Body of pancreas (tissue), 4 donors: ENCODE data around the gene FIG4. TPM values are rescaled to one million over a fixed set of nuclear protein-coding genes. Genes with fewer than 3 reads are reported as not detected.

Source experiments
- ATAC-seq: fragments of 150-250 bp; one replicate; pipeline ENCODE4 v1.9.1; 2016
- DNase-seq, 4 donors: peaks; one replicate each; pipeline ENCODE4 v3.0.0-alpha.2; 2019
- H3K27ac ChIP-seq, 4 donors: fragments of 200-600 bp; sonication (generic); 1 replicate in 3 of 4; 2 replicates in 1 of 4; pipeline versions ENCODE4 v1.5.1 to v1.6.1; 2016 to 2019; ENCODE audit warnings: mild to moderate bottlenecking in 1 of 4, mixed read lengths in 1 of 4, moderate library complexity in 1 of 4
- H3K27me3 ChIP-seq, 2 donors: fragments of 200-600 bp; sonication (generic); one replicate each; pipeline ENCODE4 v1.6.0; 2016; ENCODE audit warnings: mild to moderate bottlenecking in 1 of 2
- H3K36me3 ChIP-seq, 2 donors: fragments of 200-600 bp; sonication (generic); replicated peaks in 1 of 2; 2 replicates each; pipeline ENCODE4 v1.5.1; 2016; ENCODE audit warnings: low read depth in 2 of 2; ENCODE audit not compliant: insufficient read depth in 1 of 2
- H3K4me1 ChIP-seq: fragments of 200-600 bp; sonication (generic); one replicate; pipeline ENCODE4 v1.6.0; 2016
- H3K4me3 ChIP-seq, 2 donors: fragments of 200-600 bp; sonication (generic); 1 replicate in 1 of 2; 2 replicates in 1 of 2; pipeline ENCODE4 v1.5.1; 2016 to 2019
- H3K9me3 ChIP-seq, 3 donors: fragments of 200-600 bp; sonication (generic); 1 replicate in 2 of 3; 2 replicates in 1 of 3; pipeline ENCODE4 v1.5.1; 2016
- CTCF ChIP-seq, 7 experiments: fragments of 450-650 bp in 4 of 7; fragments of 200-600 bp in 3 of 7; sonication (generic) in 3 of 7; IDR thresholded peaks; one replicate each; pipeline ENCODE4 v1.5.1; 2016 to 2019; ENCODE audit warnings: antibody characterized with exemption in 7 of 7
- POLR2A ChIP-seq, 3 donors: fragments of 450-650 bp; IDR thresholded peaks; one replicate each; pipeline ENCODE4 v1.6.1; 2016; ENCODE audit warnings: antibody characterized with exemption in 3 of 3, mild to moderate bottlenecking in 2 of 3
- WGBS, 2 donors: methylation state at CpG; one replicate each; pipeline ENCODE4 v1.1.5; 2017; 5-methylcytosine and 5-hydroxymethylcytosine counted together
- intact Hi-C: fragments of 100-400 bp; cut with DNase I; formaldehyde crosslinking; loops from one replicate; pipeline ENCODE4 v1.15.1; 2023
- total RNA-seq, 2 donors: library from RNA; depleted of rRNA; stranded (reverse); fragments of >200 nt; gene quantifications; one replicate each; pipeline ENCODE4 v1.1.0, GENCODE V29; 2016

The FIG4 gene
- total RNA-seq, 2 donors from 2014 or later: 9.3 to 24.7 TPM

- ATAC-seq (no peak), DNase-seq (no peak)
- intact Hi-C loops: no loop called here
- Histone ChIP-seq H3K27me3 (no peaks in the 10 kb centered on the region), H3K36me3 (no peaks in the 10 kb centered on the region), H3K4me1 (no peaks in the 10 kb centered on the region), H3K4me3 (no peak overlapping the region), H3K9me3 (no peaks in the 10 kb centered on the region), H3K27ac (no peak overlapping the region)
- TF ChIP-seq POLR2A (IDR thresholded peaks at IDR 0.05) (no peak), CTCF (IDR thresholded peaks at IDR 0.05) (no peak)
- WGBS, 2 donors: 69 to 76% methylated on average over 1 of the region's 1 CpG
These were observed 112.9 kb downstream of the FIG4 start for GRCh38 chr6:109804020-109804419.

- H3K27me3 ChIP-seq: no peaks in the 10 kb centered on the region
- H3K4me3 ChIP-seq: no peak overlapping the region
- intact Hi-C loops: no loop called here
- H3K4me1 ChIP-seq: no peaks in the 10 kb centered on the region
- no peak for TF ChIP-seq POLR2A (IDR thresholded peaks at IDR 0.05)
- no peak for TF ChIP-seq CTCF (IDR thresholded peaks at IDR 0.05)
- H3K27ac ChIP-seq: no peak overlapping the region
- H3K9me3 ChIP-seq: no peaks in the 10 kb centered on the region
- DNase-seq: no peak
- no peak for ATAC-seq
- H3K36me3 ChIP-seq: no peaks in the 10 kb centered on the region
These were observed 116.8 kb downstream of the FIG4 start for GRCh38 chr6:109807881-109808280.

GRCh38 chr6:109808837-109809236 is 117.7 kb downstream of the FIG4 start:
- WGBS, 2 donors: 45 to 67% methylated on average over 1 of the region's 1 CpG

GRCh38 chr6:109815054-109815453 is 124.0 kb downstream of the FIG4 start:
- TF ChIP-seq CTCF (IDR thresholded peaks at IDR 0.05) (no peak), POLR2A (IDR thresholded peaks at IDR 0.05) (no peak)
- no peak overlapping the region for H3K4me3 ChIP-seq
- H3K27ac ChIP-seq: no peak overlapping the region
- H3K9me3 ChIP-seq: no peaks in the 10 kb centered on the region
- intact Hi-C loops: no loop called here
- no peaks in the 10 kb centered on the region for H3K27me3 ChIP-seq
- H3K36me3 ChIP-seq: no peaks in the 10 kb centered on the region
- H3K4me1 ChIP-seq: no peaks in the 10 kb centered on the region
- 92 to 96% methylated on average over 4 of the region's 4 CpGs for WGBS, 2 donors
- no peak for DNase-seq
- no peak for ATAC-seq

More at GRCh38 chr6:109808837-109809236, 117.7 kb downstream of the FIG4 start:
- no peaks in the 10 kb centered on the region for H3K36me3 ChIP-seq
- DNase-seq (no peak), ATAC-seq (no peak)
- H3K4me3 ChIP-seq: no peak overlapping the region
- H3K27me3 ChIP-seq: no peaks in the 10 kb centered on the region
- H3K4me1 ChIP-seq: no peaks in the 10 kb centered on the region
- H3K27ac ChIP-seq: no peak overlapping the region
- intact Hi-C loops: no loop called here
- TF ChIP-seq CTCF (IDR thresholded peaks at IDR 0.05): no peak
- no peak for TF ChIP-seq POLR2A (IDR thresholded peaks at IDR 0.05)
- no peaks in the 10 kb centered on the region for H3K9me3 ChIP-seq
